DMS153 treated with DMSO at 0.1 percent for 48 hours (cell line): ENCODE data around the gene CHMP4B.
A peak's percentile ranks its signal among the peaks of the same experiment; 100 is the strongest.
"Not testable (repeated sequence)": the region's sequence is repeated elsewhere in the genome, so short reads cannot be mapped to it uniquely, and the experiment has no call there.

Experiments
- DNase-seq: peaks from one replicate; lab custom pipeline; 2025; ENCODE audit not compliant: unreplicated experiment; lab: John Stamatoyannopoulos, UW

CHMP4B gene

GRCh38 chr20:33789109-33789857 lies 21.9 kb upstream of the CHMP4B start:
- no peak for DNase-seq

GRCh38 chr20:33789858-33790182 lies 21.3 kb upstream of the CHMP4B start:
- DNase-seq: no peak

GRCh38 chr20:33790566-33790965 lies 20.6 kb upstream of the CHMP4B start:
- no peak for DNase-seq

- DNase-seq: no peak
These were observed 20.1 kb upstream of the CHMP4B start for GRCh38 chr20:33791021-33791420.

GRCh38 chr20:33791540-33791939 lies 19.6 kb upstream of the CHMP4B start:
- no peak for DNase-seq

- DNase-seq: no peak
These were observed 19.1 kb upstream of the CHMP4B start for GRCh38 chr20:33791959-33792597.

GRCh38 chr20:33792598-33792989 lies 18.6 kb upstream of the CHMP4B start:
- not testable (repeated sequence) for DNase-seq

- DNase-seq: no peak
These were observed 17.9 kb upstream of the CHMP4B start for GRCh38 chr20:33793011-33793931.

- peak; percentile 79 for DNase-seq
These were observed 14.8 kb upstream of the CHMP4B start for GRCh38 chr20:33796263-33796906.

GRCh38 chr20:33796907-33797544 lies 14.1 kb upstream of the CHMP4B start:
- no peak for DNase-seq

GRCh38 chr20:33798444-33798843 lies 12.7 kb upstream of the CHMP4B start:
- no peak for DNase-seq

- no peak for DNase-seq
These were observed 7.2 kb upstream of the CHMP4B start for GRCh38 chr20:33803921-33804337.

- no peak for DNase-seq
These were observed 2.8 kb upstream of the CHMP4B start for GRCh38 chr20:33808388-33808787.

GRCh38 chr20:33810259-33810658 lies 889 bp upstream of the CHMP4B start:
- DNase-seq: no peak

GRCh38 chr20:33811776-33812151 lies 616 bp downstream of the CHMP4B start:
- DNase-seq: no peak

GRCh38 chr20:33812152-33812849 lies 1.2 kb downstream of the CHMP4B start:
- DNase-seq: no peak

- DNase-seq: peak; percentile 46
These were observed 1.8 kb downstream of the CHMP4B start for GRCh38 chr20:33812908-33813462.

- no peak for DNase-seq
These were observed 3.1 kb downstream of the CHMP4B start for GRCh38 chr20:33814238-33814712.

- no peak for DNase-seq
These were observed 4.5 kb downstream of the CHMP4B start for GRCh38 chr20:33815671-33816070.

- no peak for DNase-seq
These were observed 5.0 kb downstream of the CHMP4B start for GRCh38 chr20:33816191-33816590.
